MV-4-11 (cell line): ENCODE measurements around the gene DLD.

Experiments used
- DNase-seq: peaks from one replicate; lab custom pipeline; 2025; lab: John Stamatoyannopoulos, UW

DLD gene

GRCh38 chr7:107969856-107970255 lies 78.9 kb downstream of the DLD start:
- no peak for DNase-seq
